IPS DF 6.9 (cell line): Measurements from ENCODE around the gene OR1J1.
A peak's percentile ranks its signal among the peaks of the same experiment; 100 is the strongest.

Experiments used
- DNase-seq: peaks from one replicate; pipeline ENCODE4 v3.0.0-alpha.2; 2013; ENCODE audit warnings: low read depth, low spot score
- H3K27ac ChIP-seq: one replicate; pipeline ENCODE4 v1.5.1; 2013; ENCODE audit warnings: low read length, control low read depth
- H3K27me3 ChIP-seq: 2 replicates; pipeline ENCODE4 v1.6.1; 2013; ENCODE audit warnings: mild to moderate bottlenecking, low read length; ENCODE audit not compliant: control insufficient read depth, insufficient read depth
- H3K36me3 ChIP-seq: 2 replicates; pipeline ENCODE4 v1.6.1; 2013; ENCODE audit warnings: low read length; ENCODE audit not compliant: control insufficient read depth, insufficient read depth
- H3K4me1 ChIP-seq: 2 replicates; pipeline ENCODE4 v1.6.1; 2013; ENCODE audit warnings: low read length; ENCODE audit not compliant: control insufficient read depth, insufficient read depth
- H3K4me3 ChIP-seq: 2 replicates; pipeline ENCODE4 v1.5.1; 2013; ENCODE audit warnings: mild to moderate bottlenecking, low read length
- H3K9me3 ChIP-seq: 2 replicates; pipeline ENCODE4 v1.6.1; 2013; ENCODE audit warnings: low read length, inconsistent platforms; ENCODE audit not compliant: control insufficient read depth, insufficient read depth
- WGBS: extraction: QIAGEN DNeasy Blood & Tissue Kit; methylation state at CpG from one replicate; pipeline ENCODE4 v1.1.7; 2013; ENCODE audit warnings: mixed read lengths, missing lambda C conversion rate; ENCODE audit not compliant: insufficient read length, insufficient coverage; 5-methylcytosine and 5-hydroxymethylcytosine counted together

Gene OR1J1, protein sequence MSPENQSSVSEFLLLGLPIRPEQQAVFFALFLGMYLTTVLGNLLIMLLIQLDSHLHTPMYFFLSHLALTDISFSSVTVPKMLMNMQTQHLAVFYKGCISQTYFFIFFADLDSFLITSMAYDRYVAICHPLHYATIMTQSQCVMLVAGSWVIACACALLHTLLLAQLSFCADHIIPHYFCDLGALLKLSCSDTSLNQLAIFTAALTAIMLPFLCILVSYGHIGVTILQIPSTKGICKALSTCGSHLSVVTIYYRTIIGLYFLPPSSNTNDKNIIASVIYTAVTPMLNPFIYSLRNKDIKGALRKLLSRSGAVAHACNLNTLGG

DNA sequence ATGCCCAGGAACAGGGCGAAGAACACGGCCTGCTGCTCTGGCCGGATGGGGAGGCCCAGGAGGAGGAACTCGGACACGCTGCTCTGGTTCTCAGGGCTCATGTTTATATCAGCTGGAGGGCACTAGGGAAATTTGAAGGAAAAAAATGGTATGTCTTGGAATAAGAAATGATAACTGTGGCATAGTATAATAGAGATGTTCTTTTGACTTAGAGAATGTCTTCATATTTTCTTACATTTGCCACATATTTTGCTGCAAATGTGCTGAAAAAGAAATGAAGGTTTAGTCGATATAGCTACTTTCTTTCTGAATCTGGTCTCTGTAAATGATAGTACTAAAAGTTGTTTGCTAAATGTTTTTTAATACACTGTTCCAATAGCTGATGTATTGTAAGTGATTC is at the start of gene OR1J1:
TSS of gene OR1J1 (minus strand) at position 101 of the 400 bp plus-strand sequence. CDS start at position 101, 0 bp downstream.
- no peak within 1 kb of the TSS for H3K4me3 ChIP-seq
- H3K9me3 ChIP-seq: no peaks in the 10 kb centered on the region; the same call in 1 of the 2 replicates
- no peak for DNase-seq
- H3K27me3 ChIP-seq: no peaks in the 10 kb centered on the region
- no peaks in the 10 kb centered on the region for H3K36me3 ChIP-seq
- no peaks in the 10 kb centered on the region for H3K4me1 ChIP-seq
- WGBS: no CpG with 5 or more reads among the region's 6 CpGs
- H3K27ac ChIP-seq: no peak within 1 kb of the TSS

DNA sequence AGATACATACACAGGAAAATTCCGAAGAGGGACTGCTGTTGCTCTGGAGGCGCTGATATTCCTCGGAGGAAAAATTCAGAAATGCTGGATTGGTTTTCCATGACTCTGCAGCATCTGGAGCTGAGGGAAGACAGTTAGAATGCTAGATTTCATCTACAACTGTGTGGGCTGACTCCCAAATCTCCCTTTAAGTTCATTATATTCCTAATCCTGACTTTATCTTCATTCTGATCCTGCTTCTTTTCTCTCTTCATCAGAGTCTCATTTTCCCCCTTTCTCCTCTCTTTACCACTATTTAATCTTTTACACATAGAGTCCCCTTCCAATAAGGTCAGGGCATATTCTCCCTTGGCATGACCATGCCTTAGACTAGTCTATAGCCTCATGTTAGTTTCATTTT is 49.5 kb upstream of the OR1J1 start, which contains the start of gene OR1N1:
TSS of gene OR1N1 (minus strand) at position 101 of the 400 bp plus-strand sequence. CDS start at position 101, 0 bp downstream.
- H3K4me3 ChIP-seq: no peak within 1 kb of the TSS
- H3K27me3 ChIP-seq: no peaks in the 10 kb centered on the region
- DNase-seq: no peak
- no peak within 1 kb of the TSS for H3K27ac ChIP-seq
- no peaks in the 10 kb centered on the region for H3K9me3 ChIP-seq
- no CpG with 5 or more reads among the region's 3 CpGs for WGBS
- no peaks in the 10 kb centered on the region for H3K36me3 ChIP-seq
- H3K4me1 ChIP-seq: no peaks in the 10 kb centered on the region

DNA sequence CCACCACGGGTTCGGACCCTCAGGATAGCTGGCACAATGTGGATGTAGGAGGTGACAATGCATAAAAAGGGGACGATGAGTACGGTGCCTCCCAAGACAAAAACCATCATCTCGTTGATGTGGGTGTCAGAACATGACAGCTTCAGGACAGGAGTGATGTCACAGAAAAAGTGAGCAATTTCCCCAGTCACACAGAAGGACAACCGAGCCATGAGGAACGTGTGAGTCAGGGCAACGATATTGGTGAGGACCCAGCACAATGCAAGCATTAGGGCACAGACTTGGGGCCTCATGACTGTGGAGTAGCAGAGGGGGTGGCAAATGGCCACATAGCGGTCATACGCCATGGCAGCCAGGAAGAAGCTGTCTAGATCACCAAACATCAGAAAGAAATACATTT is 48.9 kb upstream of the OR1J1 start:
- Histone ChIP-seq H3K9me3 (no peaks in the 10 kb centered on the region), H3K27ac (no peak overlapping the region), H3K27me3 (no peaks in the 10 kb centered on the region), H3K4me1 (no peaks in the 10 kb centered on the region), H3K36me3 (no peaks in the 10 kb centered on the region), H3K4me3 (no peak overlapping the region)
- no CpG with 5 or more reads among the region's 10 CpGs for WGBS
- DNase-seq: no peak

DNA sequence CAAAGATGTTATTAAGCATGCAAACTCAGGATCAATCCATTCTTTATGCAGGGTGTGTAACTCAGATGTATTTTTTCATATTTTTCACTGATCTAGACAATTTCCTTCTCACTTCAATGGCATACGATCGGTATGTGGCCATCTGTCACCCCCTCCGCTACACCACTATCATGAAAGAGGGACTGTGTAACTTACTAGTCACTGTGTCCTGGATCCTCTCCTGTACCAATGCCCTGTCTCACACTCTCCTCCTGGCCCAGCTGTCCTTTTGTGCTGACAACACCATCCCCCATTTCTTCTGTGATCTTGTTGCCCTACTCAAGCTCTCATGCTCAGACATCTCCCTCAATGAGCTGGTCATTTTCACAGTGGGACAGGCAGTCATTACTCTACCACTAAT is 41.6 kb upstream of the OR1J1 start:
- Histone ChIP-seq H3K36me3 (no peaks in the 10 kb centered on the region), H3K4me1 (no peaks in the 10 kb centered on the region), H3K9me3 (no peaks in the 10 kb centered on the region), H3K4me3 (no peak overlapping the region), H3K27ac (no peak overlapping the region), H3K27me3 (no peaks in the 10 kb centered on the region)
- DNase-seq: no peak
- WGBS: no CpG with 5 or more reads among the region's 3 CpGs

DNA sequence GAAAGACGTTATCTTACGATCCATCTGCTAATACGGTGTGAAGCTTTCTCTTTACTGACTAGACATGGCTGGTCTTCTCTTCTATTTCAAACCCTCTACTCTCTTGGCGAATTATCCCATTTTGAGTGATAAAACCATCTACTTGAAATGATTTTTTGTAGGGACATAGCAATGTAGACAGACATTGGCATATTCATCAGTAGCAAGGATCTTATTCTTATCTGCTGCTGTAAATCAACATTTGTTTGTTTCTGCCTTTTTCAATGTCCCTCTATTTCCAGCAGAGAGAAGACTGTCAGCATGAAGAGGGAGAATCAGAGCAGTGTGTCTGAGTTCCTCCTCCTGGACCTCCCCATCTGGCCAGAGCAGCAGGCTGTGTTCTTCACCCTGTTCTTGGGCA is 41.1 kb upstream of the OR1J1 start, which contains the start of gene OR1J4:
TSS of gene OR1J4 (plus strand) at position 301 of the 400 bp plus-strand sequence. CDS start at position 301, 0 bp downstream.
- WGBS: no CpG with 5 or more reads among the region's 4 CpGs
- Histone ChIP-seq H3K4me1 (no peaks in the 10 kb centered on the region), H3K36me3 (no peaks in the 10 kb centered on the region), H3K27me3 (no peaks in the 10 kb centered on the region), H3K9me3 (no peaks in the 10 kb centered on the region), H3K27ac (no peak within 1 kb of the TSS), H3K4me3 (no peak within 1 kb of the TSS)
- DNase-seq: no peak

DNA sequence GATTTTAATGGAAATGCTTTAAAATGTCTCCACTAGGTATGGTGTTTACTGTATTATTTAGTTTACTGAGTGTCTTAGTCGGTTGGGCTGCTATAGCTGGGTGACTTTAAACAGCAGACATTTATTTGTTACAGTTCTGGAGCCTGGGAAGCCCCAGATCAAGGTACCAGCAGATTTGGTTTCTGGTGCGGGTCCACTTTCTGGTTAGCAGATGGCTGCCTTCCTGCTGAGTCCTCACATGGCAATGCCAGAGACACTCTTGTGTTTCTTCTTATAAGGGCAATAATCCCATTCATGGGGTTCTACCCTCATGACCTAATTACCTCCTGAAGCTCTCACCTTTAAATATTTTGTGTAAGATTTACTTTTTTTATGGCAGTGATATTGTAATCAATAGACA is 40.5 kb upstream of the OR1J1 start:
- no peaks in the 10 kb centered on the region; the same call in 1 of the 2 replicates for H3K9me3 ChIP-seq
- no CpG with 5 or more reads among the region's 2 CpGs for WGBS
- H3K27me3 ChIP-seq: no peaks in the 10 kb centered on the region
- H3K36me3 ChIP-seq: no peaks in the 10 kb centered on the region
- no peak for DNase-seq
- no peak overlapping the region for H3K27ac ChIP-seq
- H3K4me3 ChIP-seq: no peak overlapping the region
- no peaks in the 10 kb centered on the region for H3K4me1 ChIP-seq

DNA sequence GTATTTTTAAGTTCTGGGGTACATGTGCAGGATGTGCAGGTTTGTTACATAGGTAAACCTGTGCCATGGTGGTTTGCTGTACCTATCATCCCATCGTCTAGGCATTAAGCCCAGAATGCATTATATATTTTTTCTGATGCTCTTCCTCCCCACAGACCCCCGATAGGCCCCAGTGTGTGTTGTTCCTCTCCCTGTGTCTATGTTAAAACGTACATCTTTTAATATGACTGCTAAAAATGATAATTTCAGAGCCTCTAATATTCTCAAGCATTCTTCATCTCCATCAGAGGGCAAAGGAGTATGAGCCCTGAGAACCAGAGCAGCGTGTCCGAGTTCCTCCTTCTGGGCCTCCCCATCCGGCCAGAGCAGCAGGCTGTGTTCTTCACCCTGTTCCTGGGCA is 32.8 kb upstream of the OR1J1 start, which contains the start of gene OR1J2:
TSS of gene OR1J2 (plus strand) at position 301 of the 400 bp plus-strand sequence. CDS start at position 301, 0 bp downstream.
- no peaks in the 10 kb centered on the region for H3K27me3 ChIP-seq
- no peak for DNase-seq
- H3K27ac ChIP-seq: no peak within 1 kb of the TSS
- no peak within 1 kb of the TSS for H3K4me3 ChIP-seq
- H3K36me3 ChIP-seq: no peaks in the 10 kb centered on the region
- H3K4me1 ChIP-seq: no peaks in the 10 kb centered on the region
- H3K9me3 ChIP-seq: no peaks in the 10 kb centered on the region; the same call in 1 of the 2 replicates
- no CpG with 5 or more reads among the region's 6 CpGs for WGBS

DNA sequence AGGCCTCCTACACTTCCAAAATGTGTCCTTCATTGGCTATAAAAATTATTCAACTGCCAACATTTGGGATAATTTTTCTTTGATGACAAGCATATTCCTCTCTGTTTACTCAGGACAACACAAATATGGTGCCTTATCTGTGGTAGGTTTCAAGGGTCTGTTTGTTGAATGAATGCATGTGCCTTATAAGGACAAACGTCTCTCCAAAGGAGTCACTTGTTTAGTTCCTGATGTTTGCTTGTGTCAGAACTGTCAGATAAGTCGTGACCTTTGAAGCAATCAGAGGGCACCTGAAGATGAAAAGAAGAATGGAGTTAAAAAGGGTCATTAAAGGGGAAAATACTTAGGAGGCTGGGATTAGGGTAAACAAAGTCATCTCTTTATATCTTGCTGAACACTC is 29.2 kb upstream of the OR1J1 start:
- no peak for DNase-seq
- no peak overlapping the region for H3K27ac ChIP-seq
- H3K4me3 ChIP-seq: no peak overlapping the region
- no peaks in the 10 kb centered on the region; the same call in 1 of the 2 replicates for H3K9me3 ChIP-seq
- H3K27me3 ChIP-seq: no peaks in the 10 kb centered on the region
- H3K36me3 ChIP-seq: no peaks in the 10 kb centered on the region
- no peaks in the 10 kb centered on the region for H3K4me1 ChIP-seq
- WGBS: no CpG with 5 or more reads among the region's 2 CpGs

DNA sequence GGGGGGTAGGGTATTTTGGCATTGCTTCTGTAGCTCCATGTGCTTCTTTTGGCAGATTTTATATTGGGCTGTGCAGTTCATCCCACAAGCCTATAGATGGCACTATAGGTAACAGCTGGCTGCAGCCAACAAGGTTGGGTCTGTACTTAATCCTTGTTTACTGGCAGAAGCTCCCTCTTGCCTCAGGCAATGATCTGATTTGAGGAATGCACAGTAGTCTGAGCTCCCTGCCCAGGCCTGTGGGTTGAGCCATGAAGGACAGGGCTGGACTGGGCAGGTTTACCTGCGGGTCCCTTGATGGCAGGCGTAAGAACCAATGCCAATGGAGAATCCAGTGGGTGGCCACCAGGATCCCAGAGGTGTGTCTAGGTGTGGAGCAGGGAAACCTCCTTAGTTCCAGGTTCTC is 21.2 kb upstream of the OR1J1 start:
- DNase-seq: peak; percentile 13
- Histone ChIP-seq H3K27me3 (no peaks in the 10 kb centered on the region; the same call in 1 of the 2 replicates), H3K36me3 (no peaks in the 10 kb centered on the region), H3K4me3 (no peak overlapping the region), H3K4me1 (no peaks in the 10 kb centered on the region), H3K9me3 (no peaks in the 10 kb centered on the region), H3K27ac (no peak overlapping the region)
- WGBS: no CpG with 5 or more reads among the region's 2 CpGs

DNA sequence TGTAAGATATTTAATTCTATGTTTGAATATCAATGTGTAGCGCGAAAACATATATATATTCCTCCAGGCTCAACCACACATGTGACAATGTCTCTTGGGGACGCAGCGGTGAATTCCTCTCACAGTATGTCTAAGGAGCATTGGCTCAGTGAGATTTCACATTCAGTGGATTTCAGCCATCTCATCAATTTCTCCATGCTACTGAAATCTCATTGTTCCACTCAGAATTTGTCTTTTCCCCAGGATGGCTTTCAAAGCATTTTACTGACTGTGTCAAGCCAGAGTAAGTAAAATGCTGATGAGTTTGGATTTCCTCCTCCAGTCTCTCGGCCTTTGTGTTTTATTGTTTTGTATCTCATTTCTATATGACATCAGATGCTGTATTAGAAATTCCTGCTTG is 1.3 kb upstream of the OR1J1 start:
- Histone ChIP-seq H3K4me3 (no peak overlapping the region), H3K36me3 (no peaks in the 10 kb centered on the region), H3K4me1 (no peaks in the 10 kb centered on the region), H3K9me3 (no peaks in the 10 kb centered on the region; the same call in 1 of the 2 replicates), H3K27me3 (no peaks in the 10 kb centered on the region), H3K27ac (no peak overlapping the region)
- no CpG with 5 or more reads among the region's 5 CpGs for WGBS
- DNase-seq: no peak
